HepG2 (cell line): ENCODE results near the gene RAP1A. TPM values are rescaled to one million over a fixed set of nuclear protein-coding genes. Genes with fewer than 3 reads are reported as not detected.

Experiments used
- ATAC-seq: fragments of 200-7000 bp; cut with Tn5 transposase; 3 replicates; pipeline ENCODE4 v1.9.1; 2020; ENCODE audit warnings: mild to moderate bottlenecking, moderate library complexity
- BruUV-seq: library from RNA; stranded (reverse); fragments of 400-500 nt; replicated peaks from 2 replicates; lab custom pipeline; 2021; lab: Mats Ljungman, UMichigan
- CTCF ChIA-PET: fragments of 300-600 bp; formaldehyde crosslinking; extraction: SDS; loops from one replicate; lab custom pipeline; 2021; ENCODE audit warnings: low total read pairs, inconsistent platforms, low intra/inter-chr PET ratio; lab: Yijun Ruan, JAX
- POLR2A ChIA-PET: fragments of 350-600 bp; sonication (Branson Sonifier 250); formaldehyde crosslinking; loops from one replicate; lab custom pipeline; 2020; ENCODE audit warnings: antibody characterized with exemption, inconsistent platforms; lab: Yijun Ruan, JAX
- DNase-seq: peaks from one replicate; pipeline ENCODE4 v3.0.0-alpha.2; 2015; ENCODE audit warnings: low spot score
- FAIRE-seq: peaks from 3 replicates; lab custom pipeline; 2011; peaks lifted over from hg19 to GRCh38; lab: Jason Lieb, UNC
- H2AFZ ChIP-seq: one replicate; pipeline ENCODE4 v1.6.1; 2011; ENCODE audit warnings: low read length, inconsistent platforms
- H3K27ac ChIP-seq: fragments of 300-600 bp; 3 replicates; pipeline ENCODE4 v1.8.0; 2011; ENCODE audit warnings: mixed run types, mild to moderate bottlenecking, mixed read lengths, low read length, inconsistent platforms; ENCODE audit not compliant: insufficient read depth; ENCODE audit errors: extremely low read length
- H3K27me3 ChIP-seq, 2 experiments: fragments of 200-600 bp in 1 of 2; 2 replicates in 1 of 2; 3 replicates in 1 of 2; pipeline versions ENCODE4 v1.6.0 to v1.8.0; 2011; ENCODE audit warnings: low read length in 2 of 2, mild to moderate bottlenecking in 2 of 2, moderate library complexity in 2 of 2, inconsistent platforms in 1 of 2; ENCODE audit not compliant: insufficient read depth in 2 of 2, control insufficient read depth in 1 of 2
- H3K36me3 ChIP-seq, 2 experiments: fragments of 200-600 bp in 1 of 2; replicated peaks in 1 of 2; 2 replicates in 1 of 2; 3 replicates in 1 of 2; pipeline versions ENCODE4 v1.5.1 to v1.8.0; 2011; ENCODE audit warnings: low read length in 2 of 2, inconsistent platforms in 1 of 2; ENCODE audit not compliant: insufficient read depth in 2 of 2, control insufficient read depth in 1 of 2
- H3K4me1 ChIP-seq: 2 replicates; pipeline ENCODE4 v1.5.1; 2012; ENCODE audit warnings: low read length, inconsistent platforms; ENCODE audit not compliant: insufficient read depth
- H3K4me2 ChIP-seq: 2 replicates; pipeline ENCODE4 v1.6.0; 2011; ENCODE audit warnings: low read depth, low read length, inconsistent platforms
- H3K4me3 ChIP-seq, 3 experiments: fragments of 200-600 bp in 1 of 3; sonication (generic), shearing (Covaris generic) in 1 of 3; replicated peaks in 1 of 3; 2 replicates each; pipeline ENCODE4 v1.5.1; 2011 to 2016; ENCODE audit warnings: low read length in 3 of 3, inconsistent platforms in 2 of 3, low read depth in 2 of 3, mild to moderate bottlenecking in 2 of 3, control low read depth in 1 of 3, mixed read lengths in 1 of 3; ENCODE audit not compliant: insufficient read depth in 1 of 3
- H3K79me2 ChIP-seq: one replicate; pipeline ENCODE4 v1.6.1; 2011; ENCODE audit warnings: low read length, inconsistent platforms; ENCODE audit not compliant: insufficient read depth
- H3K9ac ChIP-seq: 2 replicates; pipeline ENCODE4 v1.6.0; 2011; ENCODE audit warnings: mild to moderate bottlenecking, low read depth, low read length, inconsistent platforms; ENCODE audit not compliant: insufficient read depth
- H3K9me3 ChIP-seq: 2 replicates; pipeline ENCODE4 v1.5.1; 2012; ENCODE audit warnings: mild to moderate bottlenecking, low read length
- H4K20me1 ChIP-seq: 2 replicates; pipeline ENCODE4 v1.6.0; 2011; ENCODE audit warnings: inconsistent platforms, mild to moderate bottlenecking, low read length, moderate library complexity; ENCODE audit not compliant: insufficient read depth
- AKNA ChIP-seq: sonication (generic); formaldehyde crosslinking; IDR thresholded peaks from 2 replicates; pipeline ENCODE4 v1.4.0; 2020; ENCODE audit warnings: missing genetic modification reagents, borderline replicate concordance
- U2AF2 ChIP-seq: fragments of 200-400 bp; formaldehyde crosslinking; IDR thresholded peaks from 2 replicates; pipeline ENCODE4 v1.6.1; 2017; ENCODE audit warnings: low read depth, mild to moderate bottlenecking, low read length
- ZNF333 ChIP-seq: sonication (generic); formaldehyde crosslinking; IDR thresholded peaks from 2 replicates; pipeline ENCODE4 v1.4.0; 2020; ENCODE audit warnings: mild to moderate bottlenecking, missing genetic modification reagents, borderline replicate concordance
- in situ Hi-C: cut with HindIII; loops from 2 replicates; pipeline ENCODE4 v1.10.0; 2017; ENCODE audit warnings: low pct_unique_long_range_greater_than_20kb; ENCODE audit not compliant: extremely low pct_ligation_motif_present
- intact Hi-C: fragments of 100-400 bp; cut with micrococcal nuclease; formaldehyde crosslinking; loops from one replicate; pipeline ENCODE4 v1.10.0; 2022; ENCODE audit not compliant: unreplicated experiment
- polyA plus RNA-seq, 8 experiments: library from polyadenylated mRNA; depleted of rRNA in 3 of 8; stranded (reverse) in 7 of 8; unstranded in 1 of 8; fragments of >200 nt; fragmentation: Illumina TruSeq in 4 of 8; extraction: Trizol in 4 of 8; gene quantifications; 2 replicates each; pipeline versions ENCODE4 v1.2.1 to v1.2.3, GENCODE V29; 2011 to 2016; ENCODE audit warnings: low read depth in 4 of 8, missing spikeins in 1 of 8, mixed read lengths in 1 of 8; ENCODE audit not compliant: insufficient read depth in 1 of 8
- total RNA-seq, 5 experiments: library from RNA; depleted of rRNA; stranded (reverse); fragments of >200 nt; fragmentation: Illumina TruSeq; extraction: Trizol; gene quantifications; 2 replicates each; pipeline ENCODE4 v1.2.3, GENCODE V29; 2016; ENCODE audit warnings: low read depth in 1 of 5

The RAP1A gene
- total and polyA plus RNA-seq, 2 of the 13 experiments (the other 11 are each of a cell fraction or from before 2014, with no cell fraction given), result 19.0 to 20.7 TPM

- TF ChIP-seq AKNA (CRISPR knock-in tag), result no peak
- no peak for TF ChIP-seq U2AF2
- TF ChIP-seq, all 625 proteins: peak for 0
Measured at GRCh38 chr1:111664652-111665051, 45.1 kb downstream of the RAP1A start (continued).

- no peak for FAIRE-seq
- H3K36me3 ChIP-seq, result no peaks in the 10 kb centered on the region
- ChIA-PET POLR2A (interaction anchor here (0.9 kb wide), 1 partner anchor 158 kb away, joined by 3 read pairs; no protein-coding TSS in a partner anchor), CTCF (no interaction called here)
- H4K20me1 ChIP-seq, result peaks cover 5% of the 10 kb centered on the region
- H3K27ac ChIP-seq, result no peak overlapping the region
- intact Hi-C loops, result no loop called here
- H3K79me2 ChIP-seq, result peaks cover 3% of the 10 kb centered on the region
- ATAC-seq, result no peak
- no peaks in the 10 kb centered on the region for H3K27me3 ChIP-seq
- DNase-seq, result no peak
- BruUV-seq, result no TSS peak
- no peak overlapping the region for H3K4me2 ChIP-seq
- no peak overlapping the region for H2AFZ ChIP-seq
- H3K4me1 ChIP-seq, result peaks cover 33% of the 10 kb centered on the region
- no peak overlapping the region for H3K4me3 ChIP-seq
- in situ Hi-C loops, result no loop called here
- H3K9me3 ChIP-seq, result no peaks in the 10 kb centered on the region
- no peak for TF ChIP-seq ZNF333 (CRISPR knock-in tag)
- no peak overlapping the region for H3K9ac ChIP-seq
Measured at GRCh38 chr1:111665497-111665896, 45.9 kb downstream of the RAP1A start.
